Stomach (tissue), 9 donors: ENCODE results near the gene BACH1. TPM values are rescaled to one million over a fixed set of nuclear protein-coding genes. Genes with fewer than 3 reads are reported as not detected.

Experiments
- DNase-seq, 2 donors: peaks; one replicate each; pipeline versions ENCODE4 v3.0.0 to v3.0.0-alpha.2; 2013 to 2019
- H3K27ac ChIP-seq, 5 donors: fragments of 200-600 bp in 4 of 5; sonication (generic) in 4 of 5; one replicate each; pipeline ENCODE4 v1.5.1; 2013 to 2019; ENCODE audit warnings: mild to moderate bottlenecking in 1 of 5, moderate library complexity in 1 of 5
- H3K27me3 ChIP-seq, 3 donors: fragments of 200-600 bp; sonication (generic); one replicate each; pipeline ENCODE4 v1.5.1; 2017 to 2019; ENCODE audit warnings: mixed run types in 1 of 3
- H3K36me3 ChIP-seq, 4 donors: fragments of 200-600 bp; sonication (generic); 1 replicate in 3 of 4; 2 replicates in 1 of 4; pipeline ENCODE4 v1.5.1; 2016 to 2019
- H3K4me1 ChIP-seq, 4 donors: fragments of 200-600 bp; sonication (generic); one replicate each; pipeline ENCODE4 v1.5.1; 2016 to 2019
- H3K4me3 ChIP-seq, 4 donors: fragments of 200-600 bp; sonication (generic) in 3 of 4; one replicate each; pipeline ENCODE4 v1.5.1; 2016 to 2019; ENCODE audit warnings: mild to moderate bottlenecking in 1 of 4
- H3K9me3 ChIP-seq, 4 donors: fragments of 200-600 bp; sonication (generic); one replicate each; pipeline ENCODE4 v1.5.1; 2016 to 2019
- EP300 ChIP-seq: sonication (generic); formaldehyde crosslinking; IDR thresholded peaks from one replicate; pipeline ENCODE4 v1.6.1; 2017; ENCODE audit warnings: antibody characterized with exemption
- POLR2A ChIP-seq, 4 donors: fragments of 450-650 bp; IDR thresholded peaks; one replicate each; pipeline ENCODE4 v1.6.1; 2016; ENCODE audit warnings: antibody characterized with exemption in 4 of 4, control low read depth in 2 of 4, mild to moderate bottlenecking in 1 of 4, moderate library complexity in 1 of 4
- POLR2AphosphoS5 ChIP-seq, 3 donors: sonication (generic); formaldehyde crosslinking; IDR thresholded peaks; one replicate each; pipeline ENCODE4 v1.6.1; 2016; ENCODE audit warnings: antibody characterized with exemption in 3 of 3
- WGBS, 5 donors: extraction: QIAGEN DNeasy Blood & Tissue Kit in 3 of 5; methylation state at CpG; one replicate each; pipeline versions ENCODE4 v1.1.5 to v1.1.7; 2013 to 2018; 5-methylcytosine and 5-hydroxymethylcytosine counted together
- intact Hi-C: fragments of 100-400 bp; cut with DNase I; formaldehyde crosslinking; loops from one replicate; pipeline ENCODE4 v1.15.1; 2023; ENCODE audit warnings: low total_unique reads
- polyA plus RNA-seq, 3 donors: library from polyadenylated mRNA; stranded (reverse); fragments of 200-250 nt; gene quantifications; one replicate each; pipeline ENCODE4 v1.2.3, GENCODE V29; 2013
- total RNA-seq, 5 donors: library from RNA; depleted of rRNA; stranded (reverse); fragments of >200 nt; gene quantifications; one replicate each; pipeline versions ENCODE4 v1.1.0 to v1.2.3, GENCODE V29; 2014 to 2016
- TF ChIP-seq, protein P1 (sequence below), 7 experiments: fragments of 450-650 bp in 4 of 7; fragments of 200-600 bp in 3 of 7; sonication (generic) in 3 of 7; IDR thresholded peaks; one replicate each; pipeline ENCODE4 v1.5.1; 2016 to 2019; ENCODE audit warnings: antibody characterized with exemption in 7 of 7, control low read depth in 2 of 7, mild to moderate bottlenecking in 1 of 7
- donor health status: healthy with polysubstance abuse.
- donor health status: Bipolar disorder and iron deficiency.
- donor health status: healthy.

Gene BACH1
- total and polyA plus RNA-seq, 8 donors = 4.2 to 107 (median 24.2) TPM

DNA sequence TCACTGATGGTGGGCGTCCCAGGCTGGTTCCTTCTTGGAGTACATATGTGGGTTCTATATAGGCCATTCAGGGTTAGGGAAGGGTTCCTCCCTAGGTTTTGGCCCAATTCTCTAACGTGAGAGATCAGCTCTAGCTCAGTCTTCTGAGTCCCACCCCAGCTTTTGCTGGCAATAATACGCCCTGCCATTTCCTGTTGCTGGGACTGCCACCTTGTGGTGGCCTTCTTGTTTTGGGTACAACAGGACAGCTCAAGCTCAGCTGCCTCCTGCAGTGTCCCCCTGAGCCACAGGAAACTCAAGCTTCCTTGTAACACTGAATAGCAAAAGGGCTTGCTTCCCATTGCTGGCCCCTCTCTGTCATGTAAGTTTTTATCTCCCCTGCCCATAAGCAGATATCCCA is 77.8 kb downstream of the BACH1 start:
- peak; percentile 33 to 62 for DNase-seq
- Histone ChIP-seq H3K4me3 (no peak overlapping the region), H3K27me3 (no peaks in the 10 kb centered on the region), H3K9me3 (no peaks in the 10 kb centered on the region), H3K36me3 (no peaks in the 10 kb centered on the region), H3K27ac (no peak overlapping the region), H3K4me1 (peaks cover 1 to 11% (median 7%) of the 10 kb centered on the region in 4 donors)
- WGBS, 5 donors = 63 to 76% (median 67%) methylated on average over 3 of the region's 3 CpGs
- TF ChIP-seq EP300 (no peak), POLR2A (IDR thresholded peaks at IDR 0.05) (no peak)
- TF ChIP-seq, protein P1, sequence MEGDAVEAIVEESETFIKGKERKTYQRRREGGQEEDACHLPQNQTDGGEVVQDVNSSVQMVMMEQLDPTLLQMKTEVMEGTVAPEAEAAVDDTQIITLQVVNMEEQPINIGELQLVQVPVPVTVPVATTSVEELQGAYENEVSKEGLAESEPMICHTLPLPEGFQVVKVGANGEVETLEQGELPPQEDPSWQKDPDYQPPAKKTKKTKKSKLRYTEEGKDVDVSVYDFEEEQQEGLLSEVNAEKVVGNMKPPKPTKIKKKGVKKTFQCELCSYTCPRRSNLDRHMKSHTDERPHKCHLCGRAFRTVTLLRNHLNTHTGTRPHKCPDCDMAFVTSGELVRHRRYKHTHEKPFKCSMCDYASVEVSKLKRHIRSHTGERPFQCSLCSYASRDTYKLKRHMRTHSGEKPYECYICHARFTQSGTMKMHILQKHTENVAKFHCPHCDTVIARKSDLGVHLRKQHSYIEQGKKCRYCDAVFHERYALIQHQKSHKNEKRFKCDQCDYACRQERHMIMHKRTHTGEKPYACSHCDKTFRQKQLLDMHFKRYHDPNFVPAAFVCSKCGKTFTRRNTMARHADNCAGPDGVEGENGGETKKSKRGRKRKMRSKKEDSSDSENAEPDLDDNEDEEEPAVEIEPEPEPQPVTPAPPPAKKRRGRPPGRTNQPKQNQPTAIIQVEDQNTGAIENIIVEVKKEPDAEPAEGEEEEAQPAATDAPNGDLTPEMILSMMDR (IDR thresholded peaks at IDR 0.05) = peak in 2 of 7 experiments; percentile 7 to 11
- intact Hi-C loops = no loop called here

DNA sequence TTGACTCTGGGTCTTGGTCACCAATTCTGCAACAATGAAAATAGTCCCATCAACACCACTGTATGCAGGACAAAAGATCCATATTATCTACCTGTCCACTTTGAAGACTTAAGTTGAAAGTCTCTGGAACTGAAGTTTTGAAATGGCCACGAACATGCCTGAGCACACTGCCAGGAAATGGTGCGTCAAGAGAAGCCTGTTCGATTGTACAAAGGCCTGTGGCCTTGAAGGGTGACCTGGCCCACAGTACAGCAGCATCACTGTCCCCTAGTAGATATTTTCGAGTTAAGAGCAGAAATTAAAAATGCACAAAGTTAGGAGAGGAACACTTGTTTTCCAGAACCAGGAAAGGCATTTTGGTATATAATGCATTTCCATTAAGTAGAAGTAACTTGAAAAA is 78.5 kb downstream of the BACH1 start:
- Histone ChIP-seq H3K9me3 (no peaks in the 10 kb centered on the region), H3K36me3 (no peaks in the 10 kb centered on the region), H3K27me3 (no peaks in the 10 kb centered on the region), H3K27ac (no peak overlapping the region), H3K4me1 (peaks cover 9 to 16% (median 10%) of the 10 kb centered on the region in 4 donors), H3K4me3 (no peak overlapping the region)
- intact Hi-C loops = no loop called here
- WGBS, 5 donors = 81 to 90% (median 89%) methylated on average over 4 of the region's 4 CpGs
- DNase-seq = no peak
- TF ChIP-seq, protein P1 (IDR thresholded peaks at IDR 0.05) = no peak
- no peak for TF ChIP-seq EP300
- TF ChIP-seq POLR2A (IDR thresholded peaks at IDR 0.05) = no peak
- TF ChIP-seq POLR2AphosphoS5 (IDR thresholded peaks at IDR 0.05) = no peak

DNA sequence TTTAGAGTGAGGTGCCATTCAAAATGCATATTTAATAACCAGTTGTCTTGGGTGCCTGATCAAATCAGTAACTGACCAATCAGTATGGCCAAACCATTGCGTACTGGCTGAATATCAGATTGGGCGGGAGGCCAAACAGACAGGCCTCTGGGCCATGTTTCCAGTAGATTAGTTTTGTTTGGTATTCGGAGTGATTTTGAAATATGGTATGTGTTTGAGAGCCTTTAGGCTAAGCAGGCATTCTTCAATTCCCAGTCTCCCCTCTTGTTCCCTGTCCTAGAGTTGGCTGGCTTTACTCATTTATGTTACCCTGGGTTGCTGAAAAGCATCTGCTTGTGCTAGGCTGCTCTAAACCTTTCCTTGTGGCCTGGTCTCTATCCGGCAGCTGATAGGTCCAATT is 80.1 kb downstream of the BACH1 start:
- no peak for TF ChIP-seq POLR2AphosphoS5 (IDR thresholded peaks at IDR 0.05)
- no peak for TF ChIP-seq EP300
- TF ChIP-seq POLR2A (IDR thresholded peaks at IDR 0.05) = no peak
- TF ChIP-seq, protein P1 (IDR thresholded peaks at IDR 0.05) = no peak
- Histone ChIP-seq H3K36me3 (no peaks in the 10 kb centered on the region), H3K27me3 (no peaks in the 10 kb centered on the region), H3K4me1 (peaks cover 9 to 22% (median 13%) of the 10 kb centered on the region in 4 donors), H3K27ac (no peak overlapping the region), H3K9me3 (no peaks in the 10 kb centered on the region), H3K4me3 (no peak overlapping the region)
- 47 to 57% (median 50%) methylated on average over 4 of the region's 4 CpGs for WGBS, 5 donors
- intact Hi-C loops = no loop called here
- peak in 1 of 2 donors; percentile 34 for DNase-seq

DNA sequence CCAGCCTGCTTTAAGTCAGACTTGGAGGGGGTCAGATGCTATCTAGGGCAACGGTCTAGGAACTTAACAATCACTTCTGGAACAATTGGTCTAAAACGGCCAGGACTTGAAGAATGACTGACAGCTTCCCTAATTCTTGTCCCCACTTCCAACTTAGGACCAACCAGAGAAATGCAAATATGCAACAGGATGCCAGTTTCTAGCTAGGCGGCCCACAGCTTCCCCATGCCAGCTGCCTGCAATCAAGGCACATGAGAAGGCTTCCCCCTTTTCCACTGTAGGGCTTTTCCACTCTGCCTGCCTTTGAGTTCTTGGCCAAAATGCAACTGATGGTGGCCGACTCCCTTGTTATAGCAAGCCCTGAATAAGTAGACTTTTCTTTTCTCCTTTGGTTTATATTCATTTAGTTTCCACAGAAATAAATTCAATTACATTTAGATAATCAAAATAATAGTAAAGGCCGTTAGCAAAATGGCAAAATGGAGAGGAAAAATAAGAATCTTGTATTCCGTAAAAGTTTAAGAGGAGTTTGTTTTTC is 80.9 kb downstream of the BACH1 start:
- no peak overlapping the region for H3K4me3 ChIP-seq
- no peaks in the 10 kb centered on the region for H3K9me3 ChIP-seq
- H3K27ac ChIP-seq = no peak overlapping the region
- H3K27me3 ChIP-seq = no peaks in the 10 kb centered on the region
- no peaks in the 10 kb centered on the region for H3K36me3 ChIP-seq
- DNase-seq = no peak
- TF ChIP-seq, protein P1 (IDR thresholded peaks at IDR 0.05) = no peak
- TF ChIP-seq EP300 (no peak), POLR2A (IDR thresholded peaks at IDR 0.05) (no peak), POLR2AphosphoS5 (IDR thresholded peaks at IDR 0.05) (no peak)
- peaks cover 9 to 22% (median 13%) of the 10 kb centered on the region in 4 donors for H3K4me1 ChIP-seq
- intact Hi-C loops = no loop called here
- 80 to 86% (median 84%) methylated on average over 6 of the region's 6 CpGs for WGBS, 5 donors
